ENCODE measurements around the gene RIMS1. TPM values are rescaled to one million over a fixed set of nuclear protein-coding genes. Genes with fewer than 3 reads are reported as not detected.

The RIMS1 gene
- total RNA-seq, 1 donor from 2014 or later = 0.20 TPM

DNA sequence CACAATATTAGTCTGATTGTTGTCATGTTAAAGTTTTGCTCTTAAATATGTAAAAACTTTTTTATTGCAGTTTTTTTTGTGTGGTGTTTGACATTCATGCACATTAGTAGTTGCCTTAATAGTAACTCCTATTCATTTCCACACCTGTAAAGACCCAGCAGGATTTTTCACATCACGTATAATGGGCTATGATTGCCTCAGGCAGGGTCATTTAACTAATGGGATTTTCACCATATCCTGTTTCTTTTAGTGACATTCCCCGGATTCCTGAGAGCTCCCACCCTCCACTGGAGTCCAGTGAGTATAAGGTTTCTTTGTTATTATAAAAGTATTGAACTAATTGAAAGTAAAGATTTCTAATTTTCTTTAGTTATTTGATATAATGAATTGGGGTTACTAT is 359.2 kb downstream of the RIMS1 start:
- DNase-seq (ENCODE audit: low read depth, low spot score) = no peak

DNA sequence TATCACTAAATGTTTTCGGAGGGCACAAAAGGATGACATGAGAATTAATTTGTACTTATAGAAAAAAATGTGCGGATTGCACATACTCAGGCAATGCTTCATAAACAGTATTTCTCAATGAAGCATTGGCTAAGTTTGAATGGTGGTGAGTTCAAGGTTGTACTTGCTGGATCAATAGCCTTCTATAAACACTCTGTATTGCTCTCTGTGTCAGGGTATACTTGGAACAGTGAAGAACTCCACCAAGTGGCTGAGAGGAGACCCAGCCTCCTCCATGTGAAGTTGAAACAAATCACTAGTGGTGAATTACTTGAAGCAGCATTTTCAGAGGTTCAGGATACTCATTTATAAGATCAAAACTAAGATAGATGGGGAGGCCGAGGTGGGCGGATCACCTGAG is 360.6 kb downstream of the RIMS1 start:
- DNase-seq (ENCODE audit: low read depth, low spot score) = no peak

GRCh38 chr6:72248621-72249020 is 362.3 kb downstream of the RIMS1 start:
- no peak for DNase-seq (ENCODE audit: low read depth, low spot score)

GRCh38 chr6:72250664-72251063 is 364.3 kb downstream of the RIMS1 start:
- DNase-seq (ENCODE audit: low read depth, low spot score) = no peak

GRCh38 chr6:72260489-72260888 is 374.1 kb downstream of the RIMS1 start:
- no peak for DNase-seq (ENCODE audit: low read depth, low spot score)

GRCh38 chr6:72261554-72261953 is 375.2 kb downstream of the RIMS1 start:
- no peak for DNase-seq (ENCODE audit: low read depth, low spot score)

- DNase-seq (ENCODE audit: low read depth, low spot score) = no peak
Measured at GRCh38 chr6:72262254-72262653, 375.9 kb downstream of the RIMS1 start.

- DNase-seq (ENCODE audit: low read depth, low spot score) = no peak
Measured at GRCh38 chr6:72267470-72267869, 381.1 kb downstream of the RIMS1 start.

DNA sequence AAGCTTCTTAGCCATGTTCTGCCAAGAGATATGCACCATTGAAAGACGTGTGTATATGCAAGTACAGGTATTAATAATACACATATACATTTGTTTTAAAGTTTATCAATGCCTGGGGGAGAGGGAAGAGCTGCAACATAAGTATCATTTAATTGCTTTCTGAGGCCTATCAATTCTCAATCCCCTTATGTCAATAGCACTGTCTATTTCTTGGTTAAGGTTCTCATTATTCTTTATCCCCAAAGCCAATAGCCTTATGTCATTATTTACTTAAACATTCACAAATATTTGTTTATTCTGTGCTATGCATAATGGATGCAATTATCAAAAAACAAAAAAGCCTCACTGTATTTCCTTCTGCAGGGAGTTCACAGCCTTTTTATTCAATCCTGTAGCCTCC is 385.2 kb downstream of the RIMS1 start:
- no peak for DNase-seq (ENCODE audit: low read depth, low spot score)

- no peak for DNase-seq (ENCODE audit: low read depth, low spot score)
Measured at GRCh38 chr6:72272958-72273357, 386.6 kb downstream of the RIMS1 start.

DNA sequence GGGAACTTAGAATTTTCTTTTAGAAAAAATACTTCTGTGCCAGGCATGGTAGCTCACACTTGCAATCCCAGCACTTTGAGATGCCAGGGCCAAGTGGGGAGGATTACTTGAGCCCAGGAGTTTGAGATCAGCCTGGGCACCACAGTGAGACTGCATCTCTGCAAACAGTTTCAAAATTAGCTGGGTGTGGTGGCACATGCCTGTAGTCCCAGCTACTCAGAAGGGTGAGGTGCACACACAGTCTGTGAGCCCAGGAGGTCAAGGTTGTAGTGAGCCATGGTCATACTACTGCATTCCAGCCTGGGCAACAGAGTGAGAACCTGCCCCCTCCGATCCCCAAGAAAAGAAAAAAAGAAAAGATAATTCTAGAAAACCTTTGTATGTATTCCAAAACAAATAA is 389.5 kb downstream of the RIMS1 start:
- no peak for DNase-seq (ENCODE audit: low read depth, low spot score)

DNA sequence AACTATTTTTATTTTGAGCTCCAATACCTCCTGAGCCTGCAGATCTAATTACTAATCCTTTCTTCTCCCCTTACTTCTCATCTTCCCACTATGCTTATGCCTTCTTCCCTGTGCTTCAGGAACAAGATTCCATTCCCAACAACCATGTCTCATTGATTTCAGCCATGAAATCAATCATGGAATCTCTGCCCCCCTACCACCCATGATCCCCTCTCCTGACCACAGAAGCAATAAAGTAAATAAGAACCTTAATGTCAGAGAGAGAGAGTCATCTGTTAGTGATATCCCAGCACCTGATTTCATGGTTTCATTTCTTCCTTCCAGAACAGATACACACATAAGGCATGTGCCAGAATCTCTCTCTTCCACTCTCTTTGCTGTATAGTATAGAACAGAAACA is 395.9 kb downstream of the RIMS1 start:
- DNase-seq (ENCODE audit: low read depth, low spot score) = no peak

- no peak for DNase-seq (ENCODE audit: low read depth, low spot score)
Measured at GRCh38 chr6:72283571-72283970, 397.2 kb downstream of the RIMS1 start.

DNA sequence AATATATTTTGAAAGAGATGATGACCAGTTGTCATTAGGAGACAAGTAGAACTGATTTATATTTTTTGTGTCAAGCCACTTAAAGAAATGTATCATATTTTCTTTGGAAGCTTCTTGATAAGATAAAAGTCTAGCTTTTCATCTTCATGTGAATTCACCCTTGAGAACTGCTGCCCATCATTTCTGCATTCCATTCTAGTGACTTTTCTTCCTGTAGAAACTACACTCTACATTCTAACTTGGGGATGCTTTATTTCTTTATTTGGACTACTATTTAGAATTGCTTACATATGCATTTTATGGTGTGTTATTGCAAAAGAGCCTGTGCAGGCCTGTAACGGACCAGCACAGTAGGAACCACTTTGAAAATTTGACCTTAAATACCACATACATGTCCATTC is 400.6 kb downstream of the RIMS1 start:
- DNase-seq (ENCODE audit: low read depth, low spot score) = no peak

DNA sequence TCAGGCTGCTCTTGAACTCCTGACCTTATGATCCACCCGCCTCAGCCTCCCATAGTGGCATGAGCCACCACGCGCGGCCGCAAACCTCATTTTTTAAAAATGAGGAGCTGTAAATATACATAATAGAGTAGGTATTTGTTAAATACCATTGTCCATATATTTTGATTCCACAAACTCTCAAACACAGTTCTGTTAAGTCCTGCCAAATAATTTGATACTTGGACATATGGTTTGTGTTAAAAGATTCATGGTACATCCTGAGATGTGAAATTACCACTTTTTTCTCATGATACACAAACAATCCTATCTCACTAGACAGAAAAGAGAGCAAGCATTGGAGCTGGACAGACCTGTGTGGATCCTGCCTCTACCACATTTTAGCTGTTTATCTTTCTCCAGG is 401.5 kb downstream of the RIMS1 start:
- no peak for DNase-seq (ENCODE audit: low read depth, low spot score)

GRCh38 chr6:72288592-72288991 is 402.2 kb downstream of the RIMS1 start:
- DNase-seq (ENCODE audit: low read depth, low spot score) = no peak

DNA sequence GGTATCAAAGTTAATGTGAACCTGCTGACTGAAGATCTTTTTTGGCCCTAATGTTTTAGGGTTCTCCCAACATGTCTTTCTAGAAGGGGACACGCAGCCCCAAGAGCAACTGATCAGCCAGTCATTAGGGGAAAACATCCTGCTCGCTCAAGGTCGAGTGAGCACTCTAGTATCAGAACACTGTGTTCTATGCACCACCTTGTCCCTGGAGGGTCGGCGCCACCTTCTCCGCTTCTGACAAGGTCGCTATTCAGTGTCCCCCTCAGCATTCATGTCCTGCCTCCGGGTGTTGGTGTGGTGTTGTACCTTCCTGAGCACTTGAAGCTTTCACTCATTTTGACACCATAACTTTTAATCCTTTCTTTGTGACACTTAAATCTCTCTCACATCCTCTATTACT is 404.3 kb downstream of the RIMS1 start:
- DNase-seq (ENCODE audit: low read depth, low spot score) = no peak

GRCh38 chr6:72296375-72296774 is 410.0 kb downstream of the RIMS1 start:
- DNase-seq (ENCODE audit: low read depth, low spot score) = no peak

DNA sequence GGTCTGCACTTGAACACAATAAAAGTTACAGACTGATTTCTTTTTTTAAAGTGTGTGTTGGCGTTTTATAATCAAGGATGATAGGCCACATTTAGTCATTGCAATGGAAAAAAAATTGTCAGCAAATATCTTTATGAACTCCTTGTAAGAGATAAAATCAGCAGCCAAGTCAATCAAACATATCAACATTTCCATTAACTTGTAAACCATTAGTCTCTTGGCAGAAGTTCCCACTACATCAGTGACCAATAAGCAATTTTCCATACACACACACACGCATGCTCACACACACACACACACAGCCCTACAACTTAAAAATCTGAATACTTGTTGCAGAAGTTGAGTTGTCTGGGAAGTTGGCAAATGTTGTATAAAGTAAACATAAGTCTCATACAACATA is 419.6 kb downstream of the RIMS1 start:
- no peak for DNase-seq (ENCODE audit: low read depth, low spot score)

DNA sequence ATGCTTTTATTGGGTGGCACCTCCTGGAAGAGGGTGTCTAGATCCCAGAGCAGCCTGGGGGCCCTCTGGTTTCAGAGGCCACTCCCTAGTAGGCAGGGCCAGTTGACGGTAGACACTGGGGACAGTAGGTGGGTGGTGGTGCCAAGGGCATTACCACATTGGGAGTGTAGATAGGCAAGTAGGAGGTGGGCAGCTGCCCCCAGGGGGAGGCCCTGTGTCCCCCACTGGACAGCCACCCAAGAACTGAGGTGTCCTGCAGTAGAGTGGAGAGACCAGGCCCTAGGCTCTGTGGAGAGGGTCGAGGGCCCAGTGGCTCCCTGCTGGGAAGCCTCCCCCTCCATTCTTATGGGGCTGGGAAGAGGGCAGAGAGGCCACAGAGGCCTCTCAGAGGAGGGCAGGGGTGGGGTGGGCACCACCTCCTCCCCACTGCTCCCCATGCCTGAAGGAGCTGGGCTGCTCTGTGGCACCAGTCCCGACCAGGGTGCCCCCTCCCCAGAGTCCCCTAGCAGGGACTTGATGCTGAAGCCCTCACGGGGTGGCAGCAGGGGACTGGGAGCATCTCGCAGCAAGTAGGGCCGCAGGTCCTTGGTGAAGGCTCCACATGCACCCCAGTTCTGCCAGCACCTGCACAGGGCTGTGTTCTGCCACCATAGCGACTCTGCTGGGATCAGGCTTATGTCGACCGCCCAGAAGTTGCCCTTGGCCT is 430.5 kb downstream of the RIMS1 start:
- DNase-seq (ENCODE audit: low read depth, low spot score) = no peak

GRCh38 chr6:72321788-72322187 is 435.4 kb downstream of the RIMS1 start:
- DNase-seq (ENCODE audit: low read depth, low spot score) = no peak

GRCh38 chr6:72322771-72323170 is 436.4 kb downstream of the RIMS1 start:
- DNase-seq (ENCODE audit: low read depth, low spot score) = no peak

DNA sequence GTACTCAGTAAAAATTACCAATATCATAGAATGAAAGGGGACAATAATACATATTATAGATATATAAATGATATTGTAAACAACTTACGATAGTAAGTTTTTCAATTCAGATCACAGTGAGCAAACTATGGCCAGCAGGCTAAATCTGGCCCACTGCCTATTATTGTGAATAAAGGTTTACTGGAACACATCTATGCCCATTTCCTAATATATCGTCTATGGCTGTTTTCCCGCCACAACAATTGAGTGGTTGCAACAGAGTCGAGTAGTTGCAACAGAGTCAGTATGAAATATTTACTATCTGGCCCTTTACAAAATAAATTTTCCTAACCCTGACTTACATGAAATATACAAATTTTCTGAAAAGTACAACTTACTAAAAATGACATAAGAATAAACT is 438.2 kb downstream of the RIMS1 start:
- DNase-seq (ENCODE audit: low read depth, low spot score) = no peak

- no peak for DNase-seq (ENCODE audit: low read depth, low spot score)
Measured at GRCh38 chr6:72328775-72329174, 442.4 kb downstream of the RIMS1 start.

All from pulmonary artery endothelial cell (primary cell).